GM18907 (cell line): ENCODE data around the gene CACNA1B.
"Not testable (repeated sequence)": the region's sequence is repeated elsewhere in the genome, so short reads cannot be mapped to it uniquely, and the experiment has no call there.

Source experiments
- ATAC-seq: cut with Tn5 transposase; IDR thresholded peaks from one replicate; pipeline ENCODE4 v1.9.1; 2021; ENCODE audit warnings: mild to moderate bottlenecking, moderate library complexity; ENCODE audit not compliant: unreplicated experiment

Gene CACNA1B

DNA sequence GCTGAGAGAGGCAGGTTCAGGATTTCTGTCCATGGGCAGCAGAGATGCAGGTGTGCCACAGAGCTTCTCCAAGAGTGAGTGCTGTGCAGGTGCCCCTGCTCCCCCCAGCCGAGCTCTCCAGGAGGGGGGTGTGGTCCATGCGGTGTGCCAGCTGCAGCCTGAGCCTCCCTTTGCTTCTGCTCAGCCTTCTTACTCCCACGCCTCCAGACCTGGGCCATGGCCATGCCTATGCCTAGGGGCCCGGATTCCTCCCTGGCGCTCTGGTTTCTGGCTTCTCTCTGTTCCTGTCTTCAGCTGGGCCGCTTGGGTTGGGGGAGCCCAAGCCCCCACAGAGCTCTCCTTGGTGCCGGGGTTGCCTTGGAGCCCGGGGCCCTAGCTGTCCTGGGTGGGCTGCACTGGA lies 133.3 kb downstream of the CACNA1B start:
- ATAC-seq, result no peak

DNA sequence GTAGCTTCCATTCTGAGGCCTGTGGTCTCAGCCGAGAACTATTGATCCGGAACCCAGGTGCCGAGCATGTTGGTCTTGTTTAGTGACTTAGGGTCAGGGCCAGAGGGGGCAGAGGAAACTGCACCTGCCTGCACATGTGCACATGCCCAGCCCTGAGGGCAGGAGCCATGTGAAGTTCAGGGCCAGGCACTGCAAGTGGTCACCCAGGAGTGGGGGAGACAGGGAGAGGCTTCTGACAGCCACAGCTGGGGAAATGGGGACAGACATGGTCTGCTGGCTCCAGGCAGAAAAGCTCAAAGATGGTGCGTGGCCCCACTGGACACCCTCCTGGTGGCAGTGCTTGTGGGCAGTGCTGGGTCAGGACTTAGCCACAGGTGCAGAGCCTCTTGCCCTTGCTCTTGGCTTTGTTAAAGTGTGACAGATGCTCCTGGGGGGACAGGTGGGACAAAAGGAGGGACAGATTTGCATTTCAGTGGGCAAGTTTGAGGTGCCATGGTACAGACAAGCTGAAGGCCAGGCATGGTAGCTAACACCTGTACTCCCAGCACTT lies 134.4 kb downstream of the CACNA1B start:
- no peak for ATAC-seq

DNA sequence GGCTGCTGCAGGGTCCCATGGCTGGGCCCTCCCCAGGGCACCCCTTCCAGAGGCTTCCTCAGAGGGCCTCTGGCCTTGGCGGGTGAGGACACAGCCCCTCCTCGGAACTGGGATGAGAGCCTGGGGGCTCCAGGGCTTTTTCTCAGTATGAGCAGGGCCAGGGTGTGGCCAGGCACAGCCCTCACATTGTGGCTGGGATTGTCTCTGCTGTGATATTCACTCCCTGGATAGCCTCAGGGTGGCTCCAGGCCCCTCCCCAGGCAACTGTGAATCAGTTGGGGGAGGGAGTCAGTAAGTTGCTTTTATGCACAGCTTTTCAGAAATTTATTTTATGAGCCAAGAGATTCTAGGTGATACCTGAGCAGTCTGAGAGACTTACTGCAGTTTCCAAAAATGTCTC lies 135.7 kb downstream of the CACNA1B start:
- ATAC-seq, result no peak

DNA sequence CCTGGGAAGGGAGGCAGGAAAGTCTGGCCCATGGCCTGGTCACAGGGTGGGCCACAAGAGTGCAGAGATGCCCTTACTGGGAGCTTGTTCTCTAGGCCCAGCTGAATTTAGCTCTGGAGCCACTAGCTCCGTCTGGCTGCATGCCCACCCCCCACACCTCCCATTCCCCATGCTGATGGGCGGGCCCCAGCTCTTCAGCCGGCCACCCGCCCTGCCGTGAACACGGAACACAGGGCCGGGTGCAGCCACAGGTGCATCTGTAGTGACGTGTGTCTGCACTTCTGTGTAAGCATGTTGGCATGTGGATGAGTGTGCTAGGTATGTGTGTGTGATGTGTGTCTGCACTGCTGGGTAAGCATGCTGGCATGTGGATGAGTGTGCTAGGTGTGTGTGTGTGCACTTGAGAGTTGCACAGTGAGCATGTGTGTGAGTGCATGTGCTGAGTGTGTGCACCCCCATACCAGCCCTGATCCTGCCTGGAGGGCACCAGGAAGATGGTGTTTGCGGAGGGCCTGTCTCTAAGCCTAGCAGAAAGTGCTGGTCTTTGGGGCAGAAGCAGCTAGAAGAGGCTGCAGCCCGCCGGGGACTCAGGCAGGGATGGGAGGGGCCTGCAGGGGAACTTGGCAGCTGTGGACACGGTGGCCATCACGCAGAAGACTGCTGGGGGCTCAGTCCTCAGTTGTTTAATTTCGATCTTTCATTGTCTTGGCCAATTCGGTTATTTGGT lies 136.4 kb downstream of the CACNA1B start:
- no peak for ATAC-seq

DNA sequence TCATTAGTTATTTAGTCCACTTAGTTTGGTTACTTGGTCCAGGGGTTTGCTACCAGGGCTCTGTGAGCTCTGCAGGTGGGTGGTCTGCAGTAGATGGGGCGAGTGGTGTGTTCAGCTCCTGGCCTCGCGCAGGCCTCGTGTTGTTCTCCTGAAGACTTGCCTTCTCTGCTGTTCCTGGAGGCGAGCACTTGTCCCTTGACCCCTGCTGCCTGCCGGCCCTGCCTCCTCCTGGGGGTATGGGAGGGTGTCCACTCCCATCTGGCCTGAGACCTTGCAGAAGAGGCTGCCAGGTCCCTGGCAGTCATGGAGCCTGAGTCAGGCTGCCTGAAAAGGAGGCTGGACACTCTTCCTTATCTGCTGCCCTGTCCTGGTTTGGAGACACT lies 137.0 kb downstream of the CACNA1B start:
- no peak for ATAC-seq

DNA sequence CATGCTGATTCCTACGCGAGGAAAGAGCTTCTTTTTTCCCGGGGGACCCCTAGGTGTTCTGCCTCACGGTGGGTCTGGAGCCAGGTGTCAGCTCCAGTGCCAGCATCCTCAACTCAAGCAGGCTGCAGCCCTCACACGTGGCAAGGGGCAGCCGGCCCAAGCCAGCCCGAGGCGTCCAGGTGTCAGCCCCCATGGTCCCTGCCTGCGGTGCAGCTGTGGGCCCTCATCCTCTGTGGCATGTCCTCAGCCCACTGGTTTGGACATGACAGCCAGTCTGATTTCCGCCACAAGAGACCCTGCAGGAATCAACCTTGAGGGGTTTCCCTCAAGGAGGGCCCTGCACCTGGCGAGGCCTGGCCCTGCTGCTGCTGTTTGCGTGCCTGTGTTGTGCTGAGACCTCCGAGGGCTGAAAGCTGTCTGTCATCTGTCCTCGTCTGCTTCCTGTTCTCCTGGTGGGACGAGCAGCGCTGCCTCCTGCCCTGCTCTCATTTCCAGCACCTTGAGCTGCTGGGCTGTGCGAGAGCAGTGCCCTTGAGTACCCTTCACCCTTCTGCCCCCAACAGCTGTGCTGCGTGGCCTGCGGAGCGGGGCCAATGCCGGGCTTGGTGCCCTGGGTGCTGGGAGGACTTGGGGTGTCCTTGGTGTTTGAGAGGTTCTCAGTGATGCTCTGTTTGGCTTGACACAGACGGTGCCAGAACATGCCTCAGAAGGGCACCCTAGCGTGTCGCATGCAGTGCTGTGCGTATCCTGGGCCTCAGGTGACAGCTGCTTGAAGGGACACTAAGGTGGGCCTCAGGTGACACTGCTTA lies 137.6 kb downstream of the CACNA1B start:
- no peak for ATAC-seq

DNA sequence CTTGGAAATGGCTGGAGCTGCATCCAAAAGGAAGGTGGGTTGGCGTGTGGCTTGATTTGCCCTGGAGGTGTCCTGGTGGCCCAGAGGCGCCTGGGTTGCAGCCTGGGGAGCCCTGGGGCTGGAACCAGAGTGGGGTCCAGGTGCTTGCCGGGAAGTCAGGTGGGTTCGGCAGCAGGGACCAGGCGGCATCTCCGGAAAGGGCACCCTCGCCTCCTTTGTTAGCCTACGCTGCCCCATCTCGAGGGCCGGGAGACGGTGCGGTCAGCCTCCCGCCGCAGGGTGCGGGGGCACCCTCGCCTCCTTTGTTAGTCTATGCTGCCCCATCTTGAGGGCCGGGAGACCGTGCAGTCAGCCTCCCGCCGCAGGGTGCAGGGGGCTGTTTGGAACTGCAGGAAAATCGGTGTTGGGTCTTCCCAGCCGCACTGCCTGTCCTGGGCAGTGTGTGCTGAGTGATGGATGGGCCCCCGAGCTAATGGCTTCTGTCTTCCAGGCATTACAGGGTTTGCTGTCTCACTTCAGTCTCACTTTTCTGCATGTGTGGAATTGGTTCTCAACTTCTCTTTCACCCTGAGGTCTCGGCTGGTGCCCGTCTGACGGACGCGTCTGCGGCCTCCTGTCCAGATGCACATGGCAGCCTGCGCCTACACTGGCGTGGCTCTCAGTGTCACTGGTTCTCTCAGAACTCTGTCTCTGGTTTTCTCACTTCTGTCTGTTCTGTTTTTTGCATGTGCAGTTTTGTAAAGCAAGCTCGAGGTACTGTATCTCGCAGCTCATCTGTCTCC lies 139.0 kb downstream of the CACNA1B start:
- no peak for ATAC-seq

DNA sequence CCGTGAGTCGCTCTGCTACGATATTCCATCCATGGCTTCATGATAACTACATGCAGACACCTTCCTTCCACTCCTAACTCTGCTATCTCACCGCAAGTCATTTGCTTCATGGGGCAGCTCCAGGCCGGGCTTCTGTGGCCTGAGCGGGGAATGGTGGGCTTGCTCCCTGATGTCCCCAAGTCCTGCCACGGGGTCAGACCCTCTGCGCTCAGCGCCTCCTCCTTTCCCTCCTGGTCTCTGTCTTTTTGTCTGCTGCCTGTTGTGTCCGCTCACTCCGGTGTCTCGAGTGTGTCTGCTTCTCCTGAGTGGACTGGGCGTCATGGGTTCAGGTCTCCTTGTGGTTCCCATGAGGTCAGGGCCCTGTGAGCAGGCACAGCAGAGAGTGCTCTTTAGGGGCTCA lies 139.6 kb downstream of the CACNA1B start:
- ATAC-seq, result no peak

DNA sequence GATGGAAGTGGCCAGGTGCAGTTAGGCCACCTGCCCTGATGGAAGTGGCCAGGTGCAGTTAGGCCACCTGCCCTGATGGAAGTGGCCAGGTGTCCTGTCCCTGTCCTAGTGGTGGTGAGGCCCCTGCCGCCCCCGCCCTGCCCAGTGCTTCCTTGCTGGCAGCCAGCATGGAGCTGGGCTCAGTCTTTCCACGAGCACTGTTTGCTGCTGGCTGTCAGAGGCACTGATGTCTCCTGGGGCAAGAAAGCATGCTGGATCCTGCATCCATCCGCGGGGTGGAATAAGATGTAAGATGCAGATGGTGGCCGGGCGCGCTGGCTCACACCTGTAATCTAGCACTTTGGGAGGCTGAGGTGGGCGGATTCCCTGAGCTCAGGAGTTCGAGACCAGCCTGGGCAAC lies 141.9 kb downstream of the CACNA1B start:
- ATAC-seq, result not testable (repeated sequence)

DNA sequence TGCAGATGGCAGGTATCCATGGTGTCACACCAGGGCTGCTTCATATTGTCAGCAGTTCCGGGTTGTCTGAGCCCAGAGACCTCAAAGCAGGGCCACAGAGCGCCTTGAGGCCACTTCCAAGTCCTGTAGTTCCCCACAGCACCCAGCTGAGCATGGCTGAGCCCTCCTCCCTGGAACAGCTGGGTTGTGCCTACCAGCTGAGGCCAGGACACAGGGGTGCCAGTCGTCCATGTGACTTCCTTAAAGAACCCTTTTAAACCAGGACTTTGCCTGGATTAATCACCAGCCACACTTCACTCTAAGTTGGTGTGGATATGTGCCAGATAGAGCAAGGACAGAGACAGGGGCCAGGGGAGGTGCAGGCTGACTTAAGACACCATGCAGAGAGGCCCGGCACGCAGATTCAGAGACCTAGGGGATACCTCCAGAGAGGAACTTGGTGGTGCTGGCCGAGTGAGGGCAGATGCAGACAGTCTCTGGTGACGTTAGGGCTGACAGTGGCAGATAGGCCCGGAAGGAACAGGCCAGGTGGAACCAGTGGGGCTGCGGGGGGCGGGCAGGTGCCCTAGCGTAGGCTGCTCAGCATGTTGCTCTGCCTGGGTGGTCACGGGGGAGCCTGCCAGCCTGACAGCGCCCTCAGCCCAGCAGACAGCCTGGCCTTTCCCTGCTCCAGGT lies 142.7 kb downstream of the CACNA1B start:
- no peak for ATAC-seq

DNA sequence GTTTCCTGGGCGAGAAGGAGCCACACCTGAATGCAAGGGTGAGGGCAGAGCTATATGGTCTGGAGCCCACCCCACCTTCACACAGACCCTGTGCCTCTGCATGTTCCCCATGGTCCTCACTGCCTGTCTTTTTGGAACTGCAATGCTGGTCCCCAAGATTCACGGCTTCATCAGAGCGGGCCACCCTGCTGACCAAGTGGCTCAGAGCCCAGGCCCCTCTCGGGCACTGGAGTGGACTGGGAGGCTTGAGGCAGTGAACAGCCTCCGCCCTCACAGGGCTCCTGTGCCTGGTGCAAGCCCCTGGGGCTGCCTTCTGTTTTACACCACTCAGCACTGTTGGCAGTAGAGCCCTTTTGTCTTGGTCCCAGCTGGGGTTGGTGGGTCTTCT lies 143.2 kb downstream of the CACNA1B start:
- no peak for ATAC-seq

DNA sequence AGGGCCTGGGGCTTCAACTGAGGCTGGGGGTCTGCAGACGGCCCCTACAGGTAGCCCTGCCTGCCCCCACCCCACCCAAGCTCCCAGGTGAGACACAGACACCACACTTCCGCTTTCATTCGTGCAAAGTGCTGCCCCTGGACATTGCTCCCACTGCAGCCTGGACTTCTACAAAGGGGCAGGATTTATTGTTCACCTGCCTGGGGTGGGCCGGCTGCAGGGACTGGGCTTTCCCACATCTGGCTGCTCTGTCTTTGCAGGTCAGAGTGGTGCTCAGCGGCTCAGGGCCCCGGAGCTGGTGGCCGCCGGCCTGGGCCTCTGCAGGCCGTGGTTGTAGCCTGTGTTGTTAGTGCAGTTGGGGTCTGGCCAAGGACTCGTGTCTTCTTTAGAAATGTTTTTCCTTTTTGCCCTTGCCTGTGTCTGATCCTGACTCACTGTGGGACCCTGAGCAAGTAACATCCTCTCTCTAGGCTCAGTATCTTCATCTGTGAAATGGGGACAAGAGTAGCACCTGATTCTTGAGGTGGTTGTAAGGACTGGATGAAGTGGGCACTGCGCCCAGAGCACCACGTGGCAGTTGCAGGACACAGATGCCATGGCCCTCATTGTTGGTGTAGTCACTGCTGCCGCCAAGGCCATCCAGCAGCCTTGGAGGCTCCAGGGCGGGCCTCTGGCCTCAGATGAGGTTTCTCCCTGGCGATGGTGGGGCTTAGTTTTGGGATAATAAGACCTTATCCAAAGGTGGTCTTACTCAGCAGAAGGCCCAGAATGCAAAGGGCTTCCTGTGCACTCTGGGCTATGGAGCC lies 143.9 kb downstream of the CACNA1B start:
- no peak for ATAC-seq

DNA sequence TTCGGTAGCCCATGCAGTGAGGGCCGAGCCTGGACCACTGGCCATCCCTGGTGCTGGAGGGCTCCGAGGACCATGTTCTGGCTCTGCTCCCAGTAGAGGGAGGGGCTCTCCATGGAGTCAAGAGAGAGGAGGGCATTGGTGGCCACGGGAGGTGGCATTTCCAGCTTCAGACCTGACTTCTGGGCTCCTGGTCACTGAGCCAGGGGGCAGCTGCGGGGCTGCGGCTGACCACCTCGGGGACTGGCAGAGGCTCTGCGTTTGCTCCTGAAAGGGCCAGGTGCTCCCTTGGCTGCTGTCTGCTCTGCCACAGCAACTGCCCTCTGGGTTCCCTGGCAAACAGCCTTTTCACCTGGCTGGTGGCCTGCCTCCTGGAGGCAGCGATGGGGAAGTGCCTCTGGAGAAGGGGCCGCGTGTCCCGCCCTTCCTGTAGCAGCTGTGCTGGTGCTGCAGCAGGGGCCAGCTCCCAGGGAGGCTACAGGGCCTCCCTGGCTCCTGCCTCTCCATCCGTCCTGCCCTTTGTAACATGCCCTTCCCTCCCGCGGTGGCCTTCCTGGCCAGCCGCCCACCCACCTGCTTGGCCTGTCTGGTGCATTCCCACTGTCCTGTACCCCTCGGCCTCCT lies 144.6 kb downstream of the CACNA1B start:
- no peak for ATAC-seq

DNA sequence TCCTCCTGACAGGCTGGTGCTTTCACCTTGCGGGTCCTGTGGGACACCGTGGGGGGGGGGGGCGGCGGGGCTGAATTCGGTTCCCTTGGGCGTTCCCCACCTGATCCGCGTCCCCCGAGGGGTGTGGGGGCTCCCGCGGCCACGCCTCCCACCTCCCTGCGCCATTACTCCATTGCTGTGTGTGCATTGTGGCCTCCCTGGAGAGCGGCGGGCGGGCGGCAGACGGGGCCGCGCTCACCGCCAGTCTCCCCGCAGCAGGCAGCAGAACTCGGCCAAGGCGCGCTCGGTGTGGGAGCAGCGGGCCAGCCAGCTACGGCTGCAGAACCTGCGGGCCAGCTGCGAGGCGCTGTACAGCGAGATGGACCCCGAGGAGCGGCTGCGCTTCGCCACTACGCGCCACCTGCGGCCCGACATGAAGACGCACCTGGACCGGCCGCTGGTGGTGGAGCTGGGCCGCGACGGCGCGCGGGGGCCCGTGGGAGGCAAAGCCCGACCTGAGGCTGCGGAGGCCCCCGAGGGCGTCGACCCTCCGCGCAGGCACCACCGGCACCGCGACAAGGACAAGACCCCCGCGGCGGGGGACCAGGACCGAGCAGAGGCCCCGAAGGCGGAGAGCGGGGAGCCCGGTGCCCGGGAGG lies 145.3 kb downstream of the CACNA1B start:
- ATAC-seq, result no peak

DNA sequence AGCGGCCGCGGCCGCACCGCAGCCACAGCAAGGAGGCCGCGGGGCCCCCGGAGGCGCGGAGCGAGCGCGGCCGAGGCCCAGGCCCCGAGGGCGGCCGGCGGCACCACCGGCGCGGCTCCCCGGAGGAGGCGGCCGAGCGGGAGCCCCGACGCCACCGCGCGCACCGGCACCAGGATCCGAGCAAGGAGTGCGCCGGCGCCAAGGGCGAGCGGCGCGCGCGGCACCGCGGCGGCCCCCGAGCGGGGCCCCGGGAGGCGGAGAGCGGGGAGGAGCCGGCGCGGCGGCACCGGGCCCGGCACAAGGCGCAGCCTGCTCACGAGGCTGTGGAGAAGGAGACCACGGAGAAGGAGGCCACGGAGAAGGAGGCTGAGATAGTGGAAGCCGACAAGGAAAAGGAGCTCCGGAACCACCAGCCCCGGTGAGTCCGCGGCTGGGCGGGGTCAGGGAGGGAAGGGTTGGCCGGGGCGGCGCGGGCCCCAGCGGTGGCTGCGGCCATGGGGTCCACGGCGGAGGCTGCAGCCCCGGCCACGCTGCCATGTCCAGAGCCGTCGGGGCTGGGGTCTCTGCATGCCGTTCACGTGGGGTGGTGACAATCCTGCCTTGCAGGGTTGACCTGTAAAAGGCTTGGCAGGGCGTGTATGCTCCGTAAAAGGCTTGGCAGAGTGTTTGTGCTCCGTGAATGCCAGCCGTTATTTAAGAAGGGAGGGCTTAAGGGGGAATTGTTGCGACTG lies 146.0 kb downstream of the CACNA1B start:
- ATAC-seq, result no peak

DNA sequence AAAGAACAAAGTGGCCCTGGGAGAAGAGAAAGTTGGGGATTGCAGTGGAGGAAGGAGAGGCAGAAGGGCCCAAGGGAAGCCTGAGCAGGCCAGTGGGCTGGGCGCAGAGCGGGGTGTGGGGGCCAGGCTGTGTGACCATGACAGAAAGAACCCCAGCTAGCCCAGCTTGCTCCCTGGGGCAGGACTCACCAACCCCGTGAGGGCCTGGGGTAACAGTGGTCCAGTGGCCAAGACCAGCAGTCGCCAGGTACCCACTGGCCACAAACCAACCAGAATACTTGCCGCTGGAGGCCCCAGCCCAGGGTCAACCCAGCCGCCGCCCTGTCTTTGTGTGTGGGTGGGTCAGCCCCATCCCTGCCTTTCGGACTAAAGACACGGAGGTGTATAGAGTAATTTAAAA lies 146.5 kb downstream of the CACNA1B start:
- no peak for ATAC-seq

DNA sequence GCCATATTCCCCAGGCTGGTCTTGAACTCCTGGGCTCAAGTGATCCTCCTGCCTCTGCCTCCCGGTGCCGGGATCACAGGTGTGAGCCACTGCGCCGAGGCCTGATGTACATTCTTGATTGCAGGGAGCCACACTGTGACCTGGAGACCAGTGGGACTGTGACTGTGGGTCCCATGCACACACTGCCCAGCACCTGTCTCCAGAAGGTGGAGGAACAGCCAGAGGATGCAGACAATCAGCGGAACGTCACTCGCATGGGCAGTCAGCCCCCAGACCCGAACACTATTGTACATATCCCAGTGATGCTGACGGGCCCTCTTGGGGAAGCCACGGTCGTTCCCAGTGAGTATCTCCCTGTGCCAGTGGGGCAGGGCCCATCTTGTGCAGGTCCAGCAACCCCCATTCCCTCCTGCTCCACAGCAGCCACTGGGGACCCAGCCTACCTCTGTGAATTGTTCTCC lies 147.3 kb downstream of the CACNA1B start:
- no peak for ATAC-seq

DNA sequence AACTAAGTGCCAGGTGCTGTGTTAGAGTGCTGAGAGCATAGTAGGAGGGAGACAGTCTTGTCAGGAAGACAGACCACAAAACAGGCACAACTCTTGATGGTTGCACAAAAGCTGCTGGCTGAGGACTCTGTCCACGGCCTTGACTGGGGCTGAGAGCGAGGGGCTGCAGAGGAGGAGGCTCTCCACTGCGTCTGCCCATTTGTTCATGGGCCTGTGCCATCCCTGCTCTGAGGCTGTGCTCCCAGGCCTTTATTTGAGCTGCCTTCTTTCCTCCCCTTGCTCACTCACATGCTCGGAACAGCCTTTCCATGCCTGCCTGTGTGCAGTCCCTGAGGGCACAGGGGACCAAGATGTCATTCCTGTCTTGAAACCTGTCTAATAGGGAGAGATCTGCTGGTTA lies 147.8 kb downstream of the CACNA1B start:
- no peak for ATAC-seq
